Measurements from ENCODE around the gene AP5Z1. TPM values are rescaled to one million over a fixed set of nuclear protein-coding genes. Genes with fewer than 3 reads are reported as not detected.
A peak's percentile ranks its signal among the peaks of the same experiment; 100 is the strongest.

Gene AP5Z1
- total RNA-seq, 1 experiment from 2014 or later: 26.5 TPM

GRCh38 chr7:4738711-4739527 lies 36.5 kb upstream of the AP5Z1 start:
- Mint-ChIP-seq H3K4me1 (ENCODE audit: insufficient read depth, unreplicated experiment) (no peaks in the 10 kb centered on the region), H3K9me3 (ENCODE audit: unreplicated experiment) (no peaks in the 10 kb centered on the region), H3K36me3 (ENCODE audit: insufficient read depth, unreplicated experiment) (peaks cover 38% of the 10 kb centered on the region), H3K27me3 (ENCODE audit: insufficient read depth, unreplicated experiment) (no peaks in the 10 kb centered on the region), H3K4me3 (ENCODE audit: unreplicated experiment) (no peak overlapping the region), H3K27ac (ENCODE audit: low read depth, unreplicated experiment) (peak overlapping the region; percentile 5)
- ChIA-PET CTCF (no interaction called here), POLR2A (no interaction called here)
- TF ChIP-seq, protein P1, sequence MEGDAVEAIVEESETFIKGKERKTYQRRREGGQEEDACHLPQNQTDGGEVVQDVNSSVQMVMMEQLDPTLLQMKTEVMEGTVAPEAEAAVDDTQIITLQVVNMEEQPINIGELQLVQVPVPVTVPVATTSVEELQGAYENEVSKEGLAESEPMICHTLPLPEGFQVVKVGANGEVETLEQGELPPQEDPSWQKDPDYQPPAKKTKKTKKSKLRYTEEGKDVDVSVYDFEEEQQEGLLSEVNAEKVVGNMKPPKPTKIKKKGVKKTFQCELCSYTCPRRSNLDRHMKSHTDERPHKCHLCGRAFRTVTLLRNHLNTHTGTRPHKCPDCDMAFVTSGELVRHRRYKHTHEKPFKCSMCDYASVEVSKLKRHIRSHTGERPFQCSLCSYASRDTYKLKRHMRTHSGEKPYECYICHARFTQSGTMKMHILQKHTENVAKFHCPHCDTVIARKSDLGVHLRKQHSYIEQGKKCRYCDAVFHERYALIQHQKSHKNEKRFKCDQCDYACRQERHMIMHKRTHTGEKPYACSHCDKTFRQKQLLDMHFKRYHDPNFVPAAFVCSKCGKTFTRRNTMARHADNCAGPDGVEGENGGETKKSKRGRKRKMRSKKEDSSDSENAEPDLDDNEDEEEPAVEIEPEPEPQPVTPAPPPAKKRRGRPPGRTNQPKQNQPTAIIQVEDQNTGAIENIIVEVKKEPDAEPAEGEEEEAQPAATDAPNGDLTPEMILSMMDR (IDR thresholded peaks at IDR 0.05; ENCODE audit: unreplicated experiment): no peak
- no TSS peak for BruUV-seq (replicated peaks)
- intact Hi-C loops (cut with micrococcal nuclease): no loop called here
- DNase-seq (ENCODE audit: unreplicated experiment): peak; percentile 84

DNA sequence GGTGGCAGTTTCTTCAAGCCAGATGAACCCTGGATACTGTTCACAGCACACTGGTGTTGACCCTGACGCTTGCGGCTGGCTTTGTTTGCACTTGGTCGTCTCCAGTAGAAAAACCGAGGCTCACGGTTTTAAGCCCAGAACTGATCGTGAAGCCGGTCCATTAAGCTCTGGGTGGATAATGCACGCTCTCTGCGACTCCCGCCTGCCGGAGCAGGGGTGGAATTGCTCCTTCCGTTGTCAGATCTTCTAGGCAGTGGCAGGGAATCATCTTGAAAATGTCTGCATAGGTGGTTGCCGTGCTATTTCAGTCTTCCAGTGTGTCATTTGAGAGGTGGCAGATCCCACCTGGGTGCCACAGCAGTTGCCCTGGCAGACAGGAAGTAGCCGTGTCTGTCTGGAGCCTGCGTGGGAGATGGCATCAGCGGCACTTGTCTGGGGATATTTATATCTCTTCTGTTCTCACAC lies 35.9 kb upstream of the AP5Z1 start:
- H3K27ac Mint-ChIP-seq (ENCODE audit: low read depth, unreplicated experiment): peak overlapping the region; percentile 5
- peaks cover 44% of the 10 kb centered on the region for H3K36me3 Mint-ChIP-seq (ENCODE audit: insufficient read depth, unreplicated experiment)
- intact Hi-C loops (cut with micrococcal nuclease): no loop called here
- no peak for DNase-seq (ENCODE audit: unreplicated experiment)
- H3K4me1 Mint-ChIP-seq (ENCODE audit: insufficient read depth, unreplicated experiment): no peaks in the 10 kb centered on the region
- no peak overlapping the region for H3K4me3 Mint-ChIP-seq (ENCODE audit: unreplicated experiment)
- no peaks in the 10 kb centered on the region for H3K27me3 Mint-ChIP-seq (ENCODE audit: insufficient read depth, unreplicated experiment)
- ChIA-PET CTCF (no interaction called here), POLR2A (no interaction called here)
- TF ChIP-seq, protein P1 (IDR thresholded peaks at IDR 0.05; ENCODE audit: unreplicated experiment): no peak
- no peaks in the 10 kb centered on the region for H3K9me3 Mint-ChIP-seq (ENCODE audit: unreplicated experiment)
- no TSS peak for BruUV-seq (replicated peaks)

- no peaks in the 10 kb centered on the region for H3K9me3 Mint-ChIP-seq (ENCODE audit: unreplicated experiment)
- POLR2A ChIA-PET: interaction anchor here (0.9 kb wide), 1 partner anchor 99 kb away, joined by 4 read pairs; no protein-coding TSS in a partner anchor
- intact Hi-C loops (cut with micrococcal nuclease): no loop called here
- CTCF ChIA-PET: interaction anchor here (0.7 kb wide), 2 partner anchors 14 to 334 kb away, joined by 3 to 4 read pairs; no protein-coding TSS in a partner anchor
- peaks cover 47% of the 10 kb centered on the region for H3K36me3 Mint-ChIP-seq (ENCODE audit: insufficient read depth, unreplicated experiment)
- no peak for DNase-seq (ENCODE audit: unreplicated experiment)
- H3K27me3 Mint-ChIP-seq (ENCODE audit: insufficient read depth, unreplicated experiment): no peaks in the 10 kb centered on the region
- no peak overlapping the region for H3K4me3 Mint-ChIP-seq (ENCODE audit: unreplicated experiment)
- no TSS peak for BruUV-seq (replicated peaks)
- no peak overlapping the region for H3K27ac Mint-ChIP-seq (ENCODE audit: low read depth, unreplicated experiment)
- H3K4me1 Mint-ChIP-seq (ENCODE audit: insufficient read depth, unreplicated experiment): peaks cover 2% of the 10 kb centered on the region
- TF ChIP-seq, protein P1 (IDR thresholded peaks at IDR 0.05; ENCODE audit: unreplicated experiment): no peak
Observed at GRCh38 chr7:4740796-4741195, 34.6 kb upstream of the AP5Z1 start.

DNA sequence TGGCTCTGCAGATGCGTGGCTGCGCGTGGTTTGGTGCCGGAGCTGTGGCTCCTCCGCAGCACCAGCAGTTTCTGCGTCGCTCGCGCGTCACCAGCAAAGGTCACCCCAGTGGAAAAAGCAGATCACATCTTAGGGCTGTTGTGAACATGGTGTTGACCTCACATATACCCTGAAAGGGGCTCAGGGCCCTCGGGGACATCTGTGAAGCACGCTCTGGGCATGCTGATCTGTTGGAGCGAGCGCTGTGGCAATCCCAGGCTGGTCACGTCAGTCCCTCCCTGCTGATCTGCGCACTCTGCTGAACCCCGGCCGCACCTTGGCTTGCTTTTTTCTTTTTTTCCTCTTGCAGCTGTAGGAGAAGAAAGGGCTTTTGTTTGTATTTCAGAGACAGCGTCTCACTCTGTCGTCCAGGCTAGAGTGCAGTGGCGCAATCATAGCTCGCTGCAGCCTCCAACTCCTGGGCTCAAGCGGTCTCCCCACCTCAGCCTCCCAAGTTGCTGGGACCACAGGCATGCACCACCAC lies 33.3 kb upstream of the AP5Z1 start:
- H3K9me3 Mint-ChIP-seq (ENCODE audit: unreplicated experiment): no peaks in the 10 kb centered on the region
- intact Hi-C loops (cut with micrococcal nuclease): no loop called here
- H3K4me1 Mint-ChIP-seq (ENCODE audit: insufficient read depth, unreplicated experiment): peaks cover 4% of the 10 kb centered on the region
- peaks cover 49% of the 10 kb centered on the region for H3K36me3 Mint-ChIP-seq (ENCODE audit: insufficient read depth, unreplicated experiment)
- ChIA-PET CTCF (interaction anchor here (1.2 kb wide), 1 partner anchor 13 kb away, joined by 3 read pairs; no protein-coding TSS in a partner anchor), POLR2A (interaction anchor here (0.9 to 5.3 kb wide), 2 partner anchors 59 to 100 kb away, joined by 4 to 46 read pairs; partner anchors contain the start of gene FOXK1)
- TF ChIP-seq, protein P1 (IDR thresholded peaks at IDR 0.05; ENCODE audit: unreplicated experiment): no peak
- no TSS peak for BruUV-seq (replicated peaks)
- H3K4me3 Mint-ChIP-seq (ENCODE audit: unreplicated experiment): no peak overlapping the region
- H3K27me3 Mint-ChIP-seq (ENCODE audit: insufficient read depth, unreplicated experiment): no peaks in the 10 kb centered on the region
- H3K27ac Mint-ChIP-seq (ENCODE audit: low read depth, unreplicated experiment): no peak overlapping the region
- no peak for DNase-seq (ENCODE audit: unreplicated experiment)

Data from MCF 10A (cell line).